ENCODE data around the gene ADCY1. TPM values are rescaled to one million over a fixed set of nuclear protein-coding genes. Genes with fewer than 3 reads are reported as not detected.

Gene ADCY1
- 0.32 and 0.61 TPM in 2 replicates for total RNA-seq

DNA sequence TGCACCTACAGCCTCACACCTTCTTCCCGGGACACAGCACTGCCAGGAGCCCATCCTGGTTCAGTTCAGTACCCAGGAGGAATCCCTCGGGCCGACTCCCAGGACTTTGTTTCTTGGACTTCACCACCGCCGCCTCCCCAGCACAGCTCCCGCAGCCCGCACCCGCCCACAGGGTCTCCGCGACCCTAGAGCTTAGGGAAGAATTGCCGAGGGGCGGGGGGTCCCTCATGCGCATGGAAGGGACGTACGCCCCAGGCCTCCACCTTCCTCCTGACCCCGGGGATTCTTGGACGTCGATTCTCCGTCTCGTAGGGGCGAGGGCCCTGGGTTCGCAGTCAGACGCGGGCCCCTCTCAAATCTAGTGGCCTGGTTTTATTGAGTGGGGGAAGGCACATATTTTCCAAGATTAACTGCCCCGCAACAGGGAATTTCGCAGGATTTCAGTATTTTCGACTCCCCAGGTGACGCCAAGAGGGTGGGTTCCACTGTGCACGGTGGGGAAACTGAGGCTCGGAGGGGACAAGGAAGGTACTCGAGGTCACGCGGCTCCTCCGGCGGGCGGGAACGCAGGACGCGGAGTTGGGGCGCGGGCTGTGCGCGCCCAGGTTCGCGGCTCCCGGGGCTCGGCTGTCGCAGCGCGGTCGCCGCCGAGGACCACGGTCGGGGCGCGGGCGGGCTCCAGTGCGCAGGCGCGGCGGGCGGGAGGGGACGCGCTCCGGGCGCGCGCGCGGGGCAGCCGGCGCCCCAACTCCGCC, at the start of gene ADCY1:
Gene ADCY1 (plus strand): TSS at position 708 of the 755 bp plus-strand sequence. CDS start 176 bp downstream, outside the sequence.

All from epithelial cell of umbilical artery (primary cell).